GM18508 (cell line): ENCODE results near the gene ADH4.
"Not testable (repeated sequence)": the region's sequence is repeated elsewhere in the genome, so short reads cannot be mapped to it uniquely, and the experiment has no call there.

Source experiments
- ATAC-seq: cut with Tn5 transposase; IDR thresholded peaks from one replicate; pipeline ENCODE4 v1.9.1; 2021; ENCODE audit warnings: moderate number of reproducible peaks; ENCODE audit not compliant: insufficient read depth, unreplicated experiment

The ADH4 gene

DNA sequence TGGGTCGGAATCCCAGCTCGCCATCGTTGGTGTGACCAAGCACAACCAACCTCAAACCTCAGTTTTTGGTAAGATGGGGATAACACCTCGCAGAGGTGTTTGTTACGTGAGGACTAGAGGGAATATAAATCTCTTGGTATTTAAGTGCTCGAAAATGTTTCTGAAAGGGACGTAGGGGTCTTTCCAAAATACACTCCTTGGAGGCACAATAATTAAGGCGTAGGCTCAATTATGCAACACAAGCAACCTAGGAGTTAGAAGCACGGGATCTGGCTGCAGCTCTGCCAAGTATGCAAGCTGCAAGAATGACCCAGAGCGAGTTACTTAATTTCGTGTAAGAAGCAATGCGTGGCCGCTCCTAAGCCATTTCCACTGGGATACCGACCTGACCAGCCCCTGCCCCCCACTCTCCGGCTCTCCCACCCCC lies 56.1 kb downstream of the ADH4 start:
- no peak for ATAC-seq

DNA sequence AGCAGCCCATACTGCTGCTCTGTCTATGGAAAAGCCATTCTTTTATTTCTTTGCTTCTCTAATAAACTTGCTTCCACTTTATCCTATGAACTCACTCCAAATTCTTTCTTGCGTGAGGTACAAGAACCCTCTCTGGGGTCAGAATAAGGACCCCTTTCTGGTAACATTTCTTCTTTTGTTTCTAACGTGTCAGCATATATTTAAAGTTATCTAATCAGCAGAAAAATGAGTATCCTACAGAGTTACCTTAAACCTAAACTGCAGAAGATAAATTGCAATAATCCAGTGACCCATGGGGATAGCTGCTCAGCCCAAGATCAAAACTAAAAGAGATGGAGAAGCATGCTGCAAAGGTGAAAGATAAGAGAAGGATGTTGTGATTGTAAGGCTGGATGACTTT lies 59.5 kb downstream of the ADH4 start:
- no peak for ATAC-seq

DNA sequence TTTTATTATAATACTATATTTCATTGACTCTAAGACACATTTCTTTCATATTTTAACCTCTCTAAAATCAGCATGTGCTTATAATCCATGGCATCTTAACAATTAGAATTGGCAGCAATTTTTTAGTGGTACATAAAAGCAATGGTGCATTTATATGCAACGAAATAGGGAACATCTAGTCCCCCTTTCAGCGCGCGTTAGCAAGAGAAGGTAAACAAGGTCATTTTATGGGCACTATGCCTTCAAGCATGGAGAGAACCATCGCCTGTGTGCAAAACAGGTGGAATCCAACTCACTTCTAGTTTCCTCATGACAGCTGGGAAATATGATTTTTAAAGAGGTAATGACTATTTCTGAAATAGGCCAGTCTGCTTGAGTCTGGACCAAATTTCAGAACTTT lies 61.9 kb downstream of the ADH4 start:
- ATAC-seq: no peak

DNA sequence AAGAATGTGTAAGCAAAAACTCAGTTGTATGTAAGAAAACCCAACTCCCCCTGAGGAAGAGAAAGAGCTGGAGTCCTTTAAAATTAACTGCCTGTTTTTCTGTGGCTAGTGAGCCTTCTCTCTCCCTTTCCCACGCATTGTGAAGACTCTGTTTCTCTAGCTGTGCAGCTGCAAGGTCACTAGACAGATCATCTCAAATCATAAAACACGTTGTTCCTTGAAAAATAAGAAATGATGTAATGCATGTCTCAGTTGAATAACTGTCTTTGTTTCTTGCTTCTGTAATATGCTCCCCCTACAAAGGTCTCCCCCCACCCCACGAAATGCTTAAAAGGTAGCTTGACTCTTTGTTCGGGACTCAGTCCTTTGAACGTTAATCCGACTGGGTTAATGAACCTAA lies 63.2 kb downstream of the ADH4 start:
- ATAC-seq: not testable (repeated sequence)

DNA sequence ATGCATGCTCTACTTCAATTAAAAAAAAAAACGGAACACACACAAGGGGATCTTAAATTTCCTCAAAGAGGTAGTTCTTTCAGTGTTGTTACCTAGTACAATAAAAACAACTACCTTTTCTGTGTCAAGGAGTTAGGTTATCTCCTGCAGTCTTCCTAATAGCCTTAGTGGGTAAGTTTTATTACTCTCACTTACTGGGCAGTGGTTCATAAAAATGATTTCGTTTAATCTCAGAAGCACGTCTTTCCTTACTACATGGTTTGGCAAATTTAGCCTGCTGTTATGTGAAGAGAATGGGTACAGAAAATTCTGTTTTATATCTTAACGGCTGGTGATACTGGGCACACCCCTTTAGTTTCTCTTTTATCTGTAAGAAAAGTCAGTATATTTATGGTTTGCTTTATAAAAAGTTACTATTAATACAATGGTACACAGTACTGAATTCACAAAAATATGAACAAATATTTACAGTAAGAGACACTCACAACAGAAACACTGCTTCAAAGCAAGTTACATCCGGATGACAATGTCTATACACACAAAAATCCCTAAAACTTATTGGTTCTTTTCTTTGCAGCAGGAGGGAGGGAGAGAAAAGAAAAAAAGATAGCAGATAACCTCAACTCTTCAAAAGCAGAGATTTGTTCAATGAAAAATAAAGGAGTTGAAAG lies 64.3 kb downstream of the ADH4 start:
- no peak for ATAC-seq

DNA sequence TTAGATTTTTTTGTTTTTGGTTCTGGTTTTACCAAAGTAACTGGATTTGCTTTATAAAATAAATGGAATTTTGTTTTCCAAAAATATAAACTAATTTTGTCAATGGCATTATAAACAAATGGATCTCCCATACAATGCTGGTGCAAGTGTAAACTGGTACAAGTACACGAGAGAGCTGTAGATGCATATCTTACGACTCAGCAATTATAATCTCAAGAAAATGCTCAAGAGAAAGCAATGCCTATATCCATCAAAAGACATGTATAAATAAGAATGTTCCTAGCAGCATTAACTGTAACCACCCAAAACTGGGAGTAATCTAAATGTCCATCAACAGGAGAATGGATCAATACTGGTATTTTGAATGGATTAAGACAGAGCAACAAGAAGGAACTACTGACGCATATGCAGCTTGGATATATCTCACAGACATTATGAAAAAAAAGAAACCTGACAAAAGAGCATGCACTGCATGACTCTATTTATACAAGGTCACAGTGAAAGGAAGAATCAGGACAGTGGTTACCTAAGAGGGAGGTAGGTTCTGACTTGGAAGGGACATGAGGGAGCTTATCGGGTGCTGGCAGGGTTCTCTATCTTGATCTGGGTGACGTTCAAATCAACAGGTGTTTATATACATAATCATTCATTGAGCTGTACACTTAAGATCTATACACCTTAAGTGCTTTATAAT lies 65.0 kb downstream of the ADH4 start:
- ATAC-seq: no peak

DNA sequence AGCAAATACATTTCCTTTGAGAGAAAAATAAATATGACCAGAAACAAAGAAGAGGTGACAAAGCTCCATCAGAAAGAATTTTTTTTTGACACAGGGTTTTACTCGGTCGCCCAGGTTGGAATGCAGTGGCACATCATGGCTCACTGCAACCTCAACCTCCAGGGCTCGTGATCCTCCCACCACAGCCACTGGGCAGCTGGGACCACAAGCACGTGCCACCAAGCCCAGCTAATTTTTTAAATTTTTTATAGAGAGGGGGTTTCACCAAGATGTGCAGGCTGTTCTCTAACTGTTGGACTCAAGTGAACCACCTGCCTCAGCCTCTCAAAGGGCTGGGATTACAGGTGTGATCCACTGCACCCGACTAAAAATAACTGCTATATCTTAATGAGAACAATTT lies 65.8 kb downstream of the ADH4 start:
- no peak for ATAC-seq

DNA sequence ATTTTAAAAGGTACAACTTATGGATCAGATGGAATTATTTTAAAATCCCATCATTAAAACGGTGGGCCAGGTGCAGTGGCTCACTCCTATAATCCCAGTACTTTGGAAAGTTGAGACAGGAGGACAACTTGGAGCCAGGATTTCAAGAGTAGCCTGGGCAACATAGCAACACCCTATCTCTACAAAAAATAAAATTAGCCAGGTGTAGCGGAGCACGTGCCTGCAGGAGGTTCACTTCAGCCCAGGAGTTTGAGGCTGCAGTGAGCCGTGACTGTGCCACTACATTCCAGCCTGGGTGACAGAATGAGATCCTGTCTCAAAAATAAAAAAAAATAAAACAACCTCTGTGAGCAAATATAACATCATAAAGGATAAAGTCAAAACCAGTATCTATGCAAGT lies 66.9 kb downstream of the ADH4 start:
- ATAC-seq: no peak

DNA sequence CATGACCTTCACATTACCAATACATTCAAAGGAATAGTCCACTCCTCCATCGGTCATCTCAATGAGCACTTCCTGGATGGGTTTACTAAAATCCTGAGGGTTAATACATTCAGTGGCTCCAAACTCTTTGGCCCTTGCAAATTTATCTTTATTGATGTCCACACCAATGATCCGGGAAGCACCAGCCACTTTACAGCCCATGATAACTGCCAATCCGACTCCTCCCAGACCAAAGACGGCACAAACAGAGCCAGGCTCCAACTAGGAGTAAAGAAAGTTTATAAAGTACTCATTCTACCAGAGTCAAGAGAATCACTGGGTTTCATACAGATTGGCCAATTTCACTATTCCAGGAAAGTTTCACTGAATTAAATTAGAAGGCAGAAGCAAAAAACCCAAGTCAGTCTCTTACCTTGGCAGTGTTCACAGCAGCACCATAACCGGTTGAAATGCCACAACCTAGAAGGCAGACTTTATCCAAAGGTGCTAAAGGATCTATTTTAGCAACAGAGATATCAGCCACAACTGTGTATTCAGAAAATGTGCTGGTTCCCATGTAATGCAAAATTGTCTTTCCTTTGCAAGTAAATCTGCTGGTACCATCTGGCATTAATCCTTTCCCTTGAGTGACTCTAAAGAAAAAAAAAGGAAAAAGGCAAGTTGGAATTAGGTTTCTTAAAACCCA lies 67.7 kb downstream of the ADH4 start:
- ATAC-seq: no peak

DNA sequence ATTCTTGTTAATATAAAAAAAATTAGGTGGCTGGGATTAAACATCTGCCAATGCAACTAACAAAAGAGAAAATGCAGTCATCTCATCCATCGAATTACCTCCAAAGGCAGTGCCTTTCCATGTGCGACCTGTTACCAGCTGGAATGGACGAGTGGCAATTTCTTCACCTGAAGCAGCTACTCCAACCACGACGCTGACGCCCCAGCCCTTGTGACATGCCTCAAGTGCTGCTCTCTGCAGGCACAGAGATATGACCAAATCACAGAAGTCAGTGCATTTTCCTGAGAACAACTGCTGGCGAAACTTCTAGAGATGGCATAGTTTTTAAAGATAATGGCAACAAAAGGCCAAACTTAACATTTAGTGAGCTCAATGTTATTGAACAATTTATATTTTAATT lies 69.3 kb downstream of the ADH4 start:
- no peak for ATAC-seq
